GM12878 (cell line): ENCODE measurements around the gene SQSTM1. TPM values are rescaled to one million over a fixed set of nuclear protein-coding genes. Genes with fewer than 3 reads are reported as not detected.

ENCODE experiments used
- BMI1 ChIP-seq: fragments of 450-650 bp; IDR thresholded peaks from 2 replicates; pipeline ENCODE4 v1.6.1; 2016; ENCODE audit warnings: mild to moderate bottlenecking, moderate library complexity, borderline replicate concordance
- ELK1 ChIP-seq: IDR thresholded peaks from 2 replicates; pipeline ENCODE4 v1.6.1; 2012; ENCODE audit warnings: low read depth, low read length, improper control_type of control experiment
- GABPA ChIP-seq: IDR thresholded peaks from 2 replicates; pipeline ENCODE4 v1.6.1; 2014; ENCODE audit warnings: antibody characterized with exemption, low read depth, mild to moderate bottlenecking, inconsistent platforms
- HDAC2 ChIP-seq: fragments of 200-600 bp; sonication (generic); IDR thresholded peaks from 2 replicates; pipeline ENCODE4 v1.6.1; 2017
- MYC ChIP-seq: IDR thresholded peaks from 2 replicates; pipeline ENCODE4 v1.6.1; 2011; ENCODE audit warnings: mild to moderate bottlenecking, low read length, moderate library complexity, inconsistent platforms; ENCODE audit not compliant: insufficient read depth, insufficient replicate concordance, insufficient read length, severe bottlenecking
- ZNF687 ChIP-seq: fragments of 450-650 bp; IDR thresholded peaks from 2 replicates; pipeline ENCODE4 v1.6.1; 2017; ENCODE audit warnings: mild to moderate bottlenecking, moderate library complexity
- polyA plus RNA-seq, 11 experiments: library from polyadenylated mRNA; depleted of rRNA in 4 of 11; unstranded in 6 of 11; stranded (reverse) in 5 of 11; fragments of >200 nt; fragmentation: Nextera tagmentation in 4 of 11; fragmentation: Illumina TruSeq in 1 of 11; extraction: Ambion mirVana in 4 of 11; extraction: Trizol in 1 of 11; gene quantifications; 1 replicate in 1 of 11; 2 replicates in 10 of 11; pipeline versions ENCODE4 v1.2.1 to v1.2.3, GENCODE V29; 2011 to 2016; ENCODE audit warnings: inconsistent platforms in 2 of 11, missing spikeins in 2 of 11, low read depth in 1 of 11
- total RNA-seq, 4 experiments: library from RNA; depleted of rRNA in 3 of 4; stranded (reverse); fragments of >200 nt in 3 of 4; fragmentation: Illumina TruSeq in 1 of 4; extraction: Trizol in 1 of 4; gene quantifications; 2 replicates each; pipeline versions ENCODE4 v1.2.1 to v1.2.3, GENCODE V29; 2013 to 2021
- TF ChIP-seq, protein P1 (sequence below): IDR thresholded peaks from 2 replicates; pipeline ENCODE4 v1.6.1; 2011; ENCODE audit warnings: borderline replicate concordance, low read depth, mild to moderate bottlenecking, moderate library complexity, low read length; ENCODE audit not compliant: insufficient read depth, poor library complexity, severe bottlenecking

SQSTM1 gene
- total and polyA plus RNA-seq, 10 of the 15 experiments (the other 5 are each of a cell fraction or from before 2014, with no cell fraction given) = 6.3 to 138 (median 62.1) TPM

- TF ChIP-seq ZNF687 (no peak), MYC (no peak), HDAC2 (no peak), GABPA (no peak), BMI1 (no peak), ELK1 (no peak)
- TF ChIP-seq, protein P1, sequence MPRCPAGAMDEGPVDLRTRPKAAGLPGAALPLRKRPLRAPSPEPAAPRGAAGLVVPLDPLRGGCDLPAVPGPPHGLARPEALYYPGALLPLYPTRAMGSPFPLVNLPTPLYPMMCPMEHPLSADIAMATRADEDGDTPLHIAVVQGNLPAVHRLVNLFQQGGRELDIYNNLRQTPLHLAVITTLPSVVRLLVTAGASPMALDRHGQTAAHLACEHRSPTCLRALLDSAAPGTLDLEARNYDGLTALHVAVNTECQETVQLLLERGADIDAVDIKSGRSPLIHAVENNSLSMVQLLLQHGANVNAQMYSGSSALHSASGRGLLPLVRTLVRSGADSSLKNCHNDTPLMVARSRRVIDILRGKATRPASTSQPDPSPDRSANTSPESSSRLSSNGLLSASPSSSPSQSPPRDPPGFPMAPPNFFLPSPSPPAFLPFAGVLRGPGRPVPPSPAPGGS = no peak
These were observed 41.6 kb downstream of the SQSTM1 start (continued) for GRCh38 chr5:179862296-179862695.
